SU-DHL-6 (cell line): ENCODE results near the gene SDK2.

ENCODE experiments used
- H2AFZ ChIP-seq: fragments of 200-600 bp; sonication (generic); 2 replicates; pipeline ENCODE4 v1.6.1; 2014; ENCODE audit warnings: low read depth, mild to moderate bottlenecking, moderate library complexity, mixed read lengths, antibody characterized with exemption, low read length; ENCODE audit not compliant: severe bottlenecking
- H3F3A ChIP-seq: fragments of 200-600 bp; shearing (Covaris generic); 2 replicates; pipeline ENCODE4 v1.6.0; 2016; ENCODE audit warnings: antibody characterized with exemption, mild to moderate bottlenecking; ENCODE audit not compliant: insufficient read depth
- H3K27ac ChIP-seq: fragments of 200-600 bp; sonication (generic); 2 replicates; pipeline ENCODE4 v1.5.1; 2016; ENCODE audit warnings: low read depth, mild to moderate bottlenecking, low read length, moderate library complexity, mixed read lengths
- H3K27me3 ChIP-seq: fragments of 200-600 bp; sonication (generic), shearing (Covaris generic); 2 replicates; pipeline ENCODE4 v1.6.0; 2014; ENCODE audit warnings: mild to moderate bottlenecking, low read length
- H3K36me3 ChIP-seq: fragments of 200-600 bp; sonication (generic); 2 replicates; pipeline ENCODE4 v1.6.1; 2014; ENCODE audit warnings: mild to moderate bottlenecking, low read length, mixed read lengths
- H3K4me2 ChIP-seq: fragments of 300-600, 200-600 bp; shearing (Covaris generic), sonication (generic); 2 replicates; pipeline ENCODE4 v1.6.0; 2014; ENCODE audit warnings: low read length, low read depth, mild to moderate bottlenecking; ENCODE audit not compliant: poor library complexity, severe bottlenecking
- H3K4me3 ChIP-seq: fragments of 200-600 bp; sonication (generic); 2 replicates; pipeline ENCODE4 v1.5.1; 2014; ENCODE audit warnings: antibody characterized with exemption, low read length, mild to moderate bottlenecking, mixed read lengths; ENCODE audit not compliant: insufficient read depth, poor library complexity, severe bottlenecking
- H3K79me2 ChIP-seq: fragments of 200-600 bp; sonication (generic); 2 replicates; pipeline ENCODE4 v1.6.1; 2014; ENCODE audit warnings: mild to moderate bottlenecking, low read length, moderate library complexity; ENCODE audit not compliant: insufficient read depth
- H3K9ac ChIP-seq: fragments of 200-600 bp; sonication (generic); 2 replicates; pipeline ENCODE4 v1.7.0; 2014; ENCODE audit warnings: mild to moderate bottlenecking, low read length
- H3K9me2 ChIP-seq: fragments of 200-600 bp; sonication (generic); replicated peaks from 2 replicates; pipeline ENCODE4 v1.6.1; 2014; ENCODE audit warnings: low read length; ENCODE audit not compliant: insufficient read depth
- H3K9me3 ChIP-seq: fragments of 200-600 bp; sonication (generic); 2 replicates; pipeline ENCODE4 v1.6.1; 2014; ENCODE audit warnings: low read length, mixed read lengths; ENCODE audit not compliant: insufficient read depth
- H4K20me1 ChIP-seq: fragments of 200-600 bp; sonication (generic); 2 replicates; pipeline ENCODE4 v1.6.1; 2014; ENCODE audit warnings: low read depth, mild to moderate bottlenecking, antibody characterized with exemption, low read length, moderate library complexity, mixed read lengths
- CTCF ChIP-seq: fragments of 200-600 bp; sonication (generic); IDR thresholded peaks from one replicate; pipeline ENCODE4 v1.5.1; 2017; ENCODE audit warnings: antibody characterized with exemption, mild to moderate bottlenecking, low read length, moderate library complexity; ENCODE audit not compliant: insufficient read depth, poor library complexity, severe bottlenecking
- EZH2phosphoT487 ChIP-seq: fragments of 200-600 bp; sonication (generic), shearing (Covaris generic); conservative IDR thresholded peaks from 2 replicates; pipeline ENCODE4 v1.6.1; 2018; ENCODE audit warnings: mild to moderate bottlenecking, antibody characterized with exemption, low read length, moderate library complexity, mixed read lengths

SDK2 gene

DNA sequence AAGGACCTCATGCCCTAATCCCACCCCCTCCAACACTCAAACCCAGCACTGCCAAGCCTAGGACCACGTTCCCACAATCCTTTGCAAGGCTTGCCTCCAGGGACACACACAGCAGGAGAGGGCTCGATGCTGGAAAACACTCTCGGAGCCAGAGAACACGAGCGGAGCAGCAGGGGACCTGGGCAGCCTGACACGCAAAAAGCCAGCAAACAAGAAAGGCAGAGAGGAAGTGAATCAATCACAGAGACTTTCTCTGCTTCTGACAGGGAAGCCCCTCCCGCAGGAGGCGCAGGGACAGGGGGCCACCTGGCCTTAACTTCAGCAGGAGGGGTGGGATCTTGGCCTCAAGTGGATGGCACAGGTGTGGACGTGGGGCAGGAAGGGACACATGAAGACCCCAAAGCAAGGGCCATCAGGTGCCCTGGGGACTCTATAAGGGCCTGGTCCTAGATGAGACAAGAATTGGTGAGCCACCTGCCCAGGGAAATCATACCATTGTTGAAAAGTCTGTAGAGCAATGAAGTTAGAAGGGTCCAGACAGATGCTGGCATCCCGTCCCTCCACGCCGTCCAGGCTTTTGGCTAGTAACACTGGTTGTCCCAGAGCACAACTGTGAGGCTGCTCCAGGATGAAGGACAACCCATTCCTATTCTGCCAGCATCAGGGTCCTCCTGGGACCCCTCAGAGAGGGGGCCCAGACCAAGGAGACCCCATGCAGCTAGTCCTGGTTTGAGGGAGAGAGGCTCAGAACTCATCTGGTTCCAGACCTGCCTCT lies 2.2 kb downstream of the SDK2 start:
- H3K27me3 ChIP-seq, result no peaks in the 10 kb centered on the region
- H3K79me2 ChIP-seq, result no peaks in the 10 kb centered on the region
- no peak overlapping the region for H3K9ac ChIP-seq
- no peak overlapping the region for H3K4me3 ChIP-seq
- H3K27ac ChIP-seq, result no peak overlapping the region
- no peaks in the 10 kb centered on the region for H3F3A ChIP-seq
- no peaks in the 10 kb centered on the region for H3K36me3 ChIP-seq
- H4K20me1 ChIP-seq, result no peaks in the 10 kb centered on the region
- TF ChIP-seq EZH2phosphoT487 (no peak), CTCF (no peak)
- no peak overlapping the region for H2AFZ ChIP-seq
- H3K4me2 ChIP-seq, result no peak overlapping the region
- H3K9me2 ChIP-seq, result no peaks in the 10 kb centered on the region
- no peaks in the 10 kb centered on the region for H3K9me3 ChIP-seq

DNA sequence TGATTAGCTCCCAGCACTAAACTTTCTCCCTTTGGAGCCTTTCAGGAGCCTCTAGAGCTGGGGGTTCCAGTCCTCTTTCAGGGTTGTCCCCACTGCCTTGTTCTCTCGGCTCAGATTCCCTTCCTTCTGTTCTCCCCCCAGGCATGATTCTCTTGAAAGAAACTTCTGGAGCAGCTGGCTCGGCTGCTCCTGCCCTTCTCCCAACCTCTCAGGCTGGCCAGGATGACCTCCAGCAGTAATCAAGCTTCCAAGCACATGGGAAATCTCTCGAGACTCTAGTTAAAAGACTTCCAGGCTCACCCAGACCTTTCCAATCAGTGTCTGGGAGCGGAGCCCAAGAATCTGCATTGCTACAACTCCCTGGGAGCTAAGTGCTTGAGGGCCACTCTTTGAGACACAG lies 3.6 kb downstream of the SDK2 start:
- H3K4me2 ChIP-seq, result no peak overlapping the region
- H3K9me2 ChIP-seq, result no peaks in the 10 kb centered on the region
- no peak overlapping the region for H3K4me3 ChIP-seq

DNA sequence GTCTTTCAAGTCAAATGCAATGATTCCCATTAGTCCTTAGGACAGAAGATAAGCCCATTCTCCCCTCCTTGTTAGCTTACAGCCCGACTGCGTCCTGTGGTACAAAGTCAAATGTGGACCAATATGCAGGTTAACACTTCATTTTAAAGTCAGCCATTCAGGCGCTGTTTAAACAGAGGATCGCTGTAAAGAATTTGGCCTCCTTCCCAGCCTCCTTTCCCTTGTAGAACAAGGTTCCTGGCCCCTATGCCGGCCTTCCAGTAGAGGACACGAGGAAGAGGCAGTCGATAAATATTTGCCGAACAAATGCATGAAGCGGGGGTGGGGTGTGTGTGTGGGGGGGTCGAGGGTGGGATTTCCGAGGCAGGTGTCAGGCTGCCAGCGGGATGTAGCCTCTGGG lies 4.3 kb downstream of the SDK2 start:
- H3K27ac ChIP-seq, result no peak overlapping the region
- no peaks in the 10 kb centered on the region for H3F3A ChIP-seq
- no peaks in the 10 kb centered on the region for H3K79me2 ChIP-seq
- H3K4me3 ChIP-seq, result no peak overlapping the region
- no peaks in the 10 kb centered on the region for H3K27me3 ChIP-seq
- H3K9me3 ChIP-seq, result no peaks in the 10 kb centered on the region
- no peak for TF ChIP-seq EZH2phosphoT487
- no peak for TF ChIP-seq CTCF
- no peak overlapping the region for H2AFZ ChIP-seq
- no peak overlapping the region for H3K9ac ChIP-seq
- no peaks in the 10 kb centered on the region for H3K36me3 ChIP-seq
- H3K9me2 ChIP-seq, result no peaks in the 10 kb centered on the region
- H4K20me1 ChIP-seq, result no peaks in the 10 kb centered on the region
- H3K4me2 ChIP-seq, result no peak overlapping the region

More for the DNA sequence above, 3.6 kb downstream of the SDK2 start:
- Histone ChIP-seq H4K20me1 (no peaks in the 10 kb centered on the region), H3K9ac (no peak overlapping the region), H3K79me2 (no peaks in the 10 kb centered on the region), H3F3A (no peaks in the 10 kb centered on the region), H3K27ac (no peak overlapping the region), H2AFZ (no peak overlapping the region), H3K27me3 (no peaks in the 10 kb centered on the region), H3K9me3 (no peaks in the 10 kb centered on the region), H3K36me3 (no peaks in the 10 kb centered on the region)
- TF ChIP-seq CTCF (no peak), EZH2phosphoT487 (no peak)
